DMS 273 treated with DMSO at 0.1 percent for 48 hours (cell line): ENCODE results near the gene SPEN.

Experiments
- DNase-seq: peaks from one replicate; lab custom pipeline; 2025; lab: John Stamatoyannopoulos, UW

Gene SPEN

GRCh38 chr1:15935056-15935950, 87.8 kb downstream of the SPEN start:
- no peak for DNase-seq

DNA sequence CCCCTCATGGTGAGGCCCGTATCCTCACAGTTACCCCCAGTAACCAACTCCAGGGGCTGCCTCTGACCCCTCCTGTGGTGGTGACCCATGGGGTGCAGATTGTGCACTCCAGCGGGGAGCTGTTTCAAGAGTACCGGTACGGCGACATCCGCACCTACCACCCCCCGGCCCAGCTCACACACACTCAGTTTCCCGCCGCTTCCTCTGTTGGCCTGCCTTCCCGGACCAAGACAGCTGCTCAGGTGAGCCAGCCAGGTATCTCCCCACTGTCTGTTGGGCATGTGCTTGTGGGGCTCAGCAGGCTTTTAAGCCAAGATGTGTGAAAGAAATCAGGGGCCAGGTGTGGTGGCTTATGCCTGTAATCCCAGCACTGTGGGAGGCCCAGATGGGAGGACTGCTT, 88.5 kb downstream of the SPEN start:
- no peak for DNase-seq

GRCh38 chr1:15937146-15937545, 89.6 kb downstream of the SPEN start:
- DNase-seq = no peak

DNA sequence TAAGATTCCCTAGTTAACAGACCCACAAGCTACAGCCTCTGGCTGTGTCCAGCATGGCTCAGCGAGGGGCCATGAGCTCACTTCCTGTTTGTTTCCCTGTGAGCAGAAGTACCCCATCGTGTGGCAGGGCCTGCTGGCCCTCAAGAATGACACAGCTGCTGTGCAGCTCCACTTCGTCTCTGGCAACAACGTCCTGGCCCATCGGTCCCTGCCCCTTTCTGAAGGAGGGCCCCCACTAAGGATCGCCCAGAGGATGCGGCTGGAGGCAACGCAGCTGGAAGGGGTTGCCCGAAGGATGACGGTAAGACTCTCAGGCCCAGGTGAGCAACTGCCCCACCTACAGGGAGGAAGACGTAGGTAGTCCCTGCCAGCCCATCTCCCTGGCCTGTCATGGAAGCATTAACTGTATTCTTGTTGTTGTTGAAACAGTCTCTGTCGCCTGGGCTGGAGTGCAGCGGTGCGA, 90.2 kb downstream of the SPEN start:
- DNase-seq = no peak

DNA sequence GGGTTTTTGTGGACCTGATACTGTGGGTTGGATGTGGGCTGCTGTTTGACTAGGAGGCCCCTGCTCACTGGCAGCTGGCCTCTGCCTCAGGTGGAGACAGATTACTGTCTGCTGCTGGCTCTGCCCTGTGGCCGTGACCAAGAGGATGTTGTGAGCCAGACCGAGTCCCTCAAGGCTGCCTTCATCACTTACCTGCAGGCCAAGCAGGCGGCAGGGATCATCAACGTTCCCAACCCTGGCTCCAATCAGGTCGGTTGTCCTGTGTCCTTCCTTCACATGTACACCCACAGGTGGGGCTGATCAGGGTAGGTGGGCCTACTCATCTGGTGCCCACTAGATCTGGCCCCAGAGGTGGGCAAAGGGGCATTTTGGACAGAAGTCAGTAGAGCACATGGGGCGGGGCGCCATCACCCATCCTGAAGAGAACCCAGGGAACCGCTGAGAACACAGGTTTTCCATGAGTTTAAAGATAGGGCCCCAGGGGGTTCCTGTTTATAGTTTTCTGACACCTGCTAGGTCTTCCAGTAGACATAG, 91.2 kb downstream of the SPEN start:
- no peak for DNase-seq

- DNase-seq = no peak
These were observed 91.9 kb downstream of the SPEN start for GRCh38 chr1:15939181-15940109.

DNA sequence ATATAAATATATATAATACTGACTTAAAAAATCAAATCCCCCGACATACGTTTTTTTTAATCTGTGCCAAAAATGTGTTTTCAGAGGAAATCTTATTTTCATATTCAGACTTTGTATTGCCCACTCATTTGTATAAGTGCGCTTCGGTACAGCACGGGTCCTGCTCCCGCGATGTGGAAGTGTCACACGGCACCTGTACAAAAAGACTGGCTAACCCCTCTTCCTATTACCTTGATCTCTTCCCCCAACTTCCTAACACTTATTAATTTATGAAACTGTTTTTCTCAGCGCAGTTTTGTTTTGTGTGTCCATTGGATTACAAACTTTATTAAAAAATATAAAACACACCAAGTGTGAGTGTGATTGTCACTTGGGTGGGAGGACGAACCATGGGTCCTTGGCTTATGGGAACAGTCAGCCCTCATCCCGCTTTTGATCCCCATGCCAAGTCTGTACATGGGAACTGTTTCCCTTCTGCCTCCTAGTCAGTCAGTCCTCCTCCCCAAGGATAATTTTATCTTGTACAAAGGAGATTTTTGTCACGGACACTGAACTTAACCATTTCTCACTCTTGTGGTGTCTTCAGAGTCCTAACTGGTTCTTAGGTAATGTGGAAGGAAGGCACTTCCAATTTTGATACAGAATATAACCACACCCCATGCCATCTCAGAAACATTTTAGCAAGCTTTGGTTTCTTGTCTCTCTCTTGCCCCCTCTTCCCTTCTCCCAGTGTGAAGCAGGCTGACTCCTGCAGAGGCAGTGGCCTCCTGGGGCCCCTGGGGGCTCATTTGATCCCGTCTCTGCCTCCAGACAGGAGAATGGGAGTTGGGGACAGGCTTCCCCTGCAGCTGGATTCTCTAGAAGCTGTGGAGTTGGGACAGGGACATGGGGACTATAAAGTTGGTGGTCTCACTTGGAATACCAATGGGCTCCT, 92.9 kb downstream of the SPEN start:
- no peak for DNase-seq

DNA sequence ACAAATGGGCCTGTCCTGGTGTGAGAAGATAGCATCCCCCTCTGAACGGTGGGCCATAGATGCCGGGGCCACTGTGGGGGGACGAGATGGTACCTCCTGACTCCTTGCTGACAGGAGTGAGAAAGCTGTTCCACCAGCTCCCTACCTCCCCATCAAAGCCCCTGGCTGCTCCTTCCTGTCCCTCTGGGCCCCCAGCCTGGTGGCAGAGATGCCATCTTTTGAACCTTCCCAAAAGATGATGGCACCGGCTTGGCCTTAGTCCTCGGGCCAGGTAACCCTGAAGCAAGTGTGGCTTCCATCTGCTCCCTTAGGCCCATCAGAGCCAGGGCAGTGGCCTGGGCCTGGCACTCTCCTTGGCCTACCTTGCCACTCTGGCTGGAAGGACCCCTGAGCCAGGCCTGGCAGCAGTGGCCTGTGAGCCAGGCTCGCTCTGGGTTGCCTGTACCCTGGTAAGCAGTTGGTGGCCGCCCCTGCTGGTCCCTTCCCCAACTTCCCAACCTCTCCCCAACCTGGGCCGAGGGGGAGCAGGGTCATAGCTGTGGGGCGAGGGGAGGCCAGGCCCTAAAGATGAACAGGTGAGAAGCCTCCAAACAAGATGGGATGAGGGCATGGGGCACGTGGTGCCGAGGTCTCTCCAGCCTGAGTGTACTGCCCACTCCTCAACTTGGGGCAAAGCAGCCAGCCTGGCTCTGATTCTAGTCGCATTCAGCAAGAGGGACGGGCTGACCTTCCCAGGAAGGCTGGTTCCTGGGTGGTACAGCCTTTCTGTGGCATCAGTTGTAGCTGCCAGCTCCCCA, 93.7 kb downstream of the SPEN start:
- no peak for DNase-seq

DNA sequence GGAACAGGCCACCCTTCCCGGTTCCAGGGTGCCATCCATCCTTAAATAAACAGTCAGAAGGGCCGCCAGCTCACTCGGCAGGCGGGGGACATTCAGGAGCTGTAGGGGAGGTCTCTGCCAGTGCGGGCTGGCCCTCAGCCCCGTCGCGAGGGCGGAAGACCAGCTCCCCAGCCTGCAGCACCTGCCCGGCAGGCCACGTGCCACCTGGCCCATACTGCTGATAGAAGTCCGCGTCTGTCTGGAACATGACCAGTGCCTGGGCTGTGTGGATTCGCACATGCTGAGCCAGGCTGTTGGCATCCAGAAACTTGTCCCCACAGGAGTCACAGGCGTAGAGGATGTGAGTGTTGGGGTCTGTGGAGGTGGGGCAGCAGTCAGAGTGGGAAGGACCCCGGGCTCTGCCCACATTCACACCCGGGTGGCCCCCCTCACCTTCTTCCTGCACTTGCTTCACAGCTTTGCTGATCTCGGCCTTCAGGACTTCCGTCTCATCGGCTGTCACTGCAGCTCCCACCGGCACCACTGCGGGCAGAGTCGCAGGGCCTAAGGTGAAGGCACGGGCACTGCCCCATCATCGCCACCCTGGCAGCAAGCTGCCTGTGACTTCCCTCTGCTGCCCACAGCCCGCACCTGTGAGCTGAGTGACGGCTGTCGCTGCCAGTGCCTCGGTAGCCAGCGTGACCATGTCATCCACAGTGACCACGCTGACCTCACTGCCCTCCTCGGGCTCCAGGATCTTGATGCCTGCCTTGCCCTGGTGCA, 94.6 kb downstream of the SPEN start:
- DNase-seq = no peak

GRCh38 chr1:15942661-15943327, 95.3 kb downstream of the SPEN start:
- DNase-seq = no peak

GRCh38 chr1:15943328-15943991, 96.0 kb downstream of the SPEN start:
- DNase-seq = no peak

GRCh38 chr1:15943992-15944307, 96.4 kb downstream of the SPEN start:
- DNase-seq = no peak

GRCh38 chr1:15944308-15945010, 97.0 kb downstream of the SPEN start:
- no peak for DNase-seq

GRCh38 chr1:15945011-15945831, 97.7 kb downstream of the SPEN start:
- DNase-seq = no peak

DNA sequence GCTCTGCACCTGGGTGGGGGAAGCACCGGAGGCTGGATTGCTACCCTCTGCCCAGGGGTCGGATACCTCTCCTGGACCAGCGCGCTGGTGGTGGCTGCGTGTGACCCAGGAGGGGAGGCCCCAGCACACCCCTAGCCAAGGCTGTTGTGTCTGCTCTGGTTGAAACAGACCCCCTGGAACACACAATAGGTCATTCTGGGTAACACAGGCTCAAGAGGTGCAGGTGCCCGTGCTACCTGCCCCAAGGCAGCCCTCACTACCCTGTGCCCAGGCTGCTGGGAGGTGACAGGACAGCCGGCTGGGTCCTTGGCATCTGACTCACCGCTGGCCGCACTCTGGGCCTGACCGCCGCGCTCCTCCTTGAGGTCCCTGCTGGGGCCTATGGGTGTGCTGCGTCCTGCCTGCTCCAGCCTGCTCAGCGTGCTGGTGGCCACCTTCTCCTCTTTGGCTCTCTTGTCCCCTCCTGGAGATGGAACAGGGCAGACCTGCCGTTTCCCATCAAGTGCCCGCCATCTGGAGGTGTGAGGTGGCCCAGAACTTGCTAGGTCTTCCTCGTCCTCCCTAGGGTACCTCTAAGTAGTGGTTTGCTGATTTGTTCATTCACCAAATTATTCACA, 98.4 kb downstream of the SPEN start:
- no peak for DNase-seq

GRCh38 chr1:15946571-15947381, 99.3 kb downstream of the SPEN start:
- DNase-seq = no peak
